GOT3 (cell line): Measurements from ENCODE around the gene TM4SF1.
A peak's percentile ranks its signal among the peaks of the same experiment; 100 is the strongest.
"Not testable (repeated sequence)": the region's sequence is repeated elsewhere in the genome, so short reads cannot be mapped to it uniquely, and the experiment has no call there.

ENCODE experiments used
- DNase-seq: peaks from one replicate; lab custom pipeline; 2025; ENCODE audit warnings: mixed read lengths; lab: John Stamatoyannopoulos, UW

The TM4SF1 gene

DNA sequence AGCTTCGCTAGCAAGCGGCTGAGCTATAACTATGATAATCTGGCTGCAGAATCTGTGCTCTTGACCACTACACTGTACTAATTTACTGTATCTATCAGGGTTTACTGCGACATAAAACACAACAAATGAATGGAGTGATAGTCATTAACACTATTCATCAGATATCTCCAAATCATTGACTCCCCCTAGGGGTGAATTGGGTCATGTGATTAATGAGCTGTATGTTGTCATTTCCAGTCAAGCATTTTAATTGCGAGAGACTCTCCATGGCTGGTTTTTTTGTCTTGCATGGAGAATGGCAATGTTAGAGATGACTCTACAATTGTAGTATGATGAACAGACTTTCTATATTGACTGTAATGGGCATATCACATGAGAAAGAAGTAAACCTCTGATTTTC, 33.5 kb downstream of the TM4SF1 start:
- no peak for DNase-seq

DNA sequence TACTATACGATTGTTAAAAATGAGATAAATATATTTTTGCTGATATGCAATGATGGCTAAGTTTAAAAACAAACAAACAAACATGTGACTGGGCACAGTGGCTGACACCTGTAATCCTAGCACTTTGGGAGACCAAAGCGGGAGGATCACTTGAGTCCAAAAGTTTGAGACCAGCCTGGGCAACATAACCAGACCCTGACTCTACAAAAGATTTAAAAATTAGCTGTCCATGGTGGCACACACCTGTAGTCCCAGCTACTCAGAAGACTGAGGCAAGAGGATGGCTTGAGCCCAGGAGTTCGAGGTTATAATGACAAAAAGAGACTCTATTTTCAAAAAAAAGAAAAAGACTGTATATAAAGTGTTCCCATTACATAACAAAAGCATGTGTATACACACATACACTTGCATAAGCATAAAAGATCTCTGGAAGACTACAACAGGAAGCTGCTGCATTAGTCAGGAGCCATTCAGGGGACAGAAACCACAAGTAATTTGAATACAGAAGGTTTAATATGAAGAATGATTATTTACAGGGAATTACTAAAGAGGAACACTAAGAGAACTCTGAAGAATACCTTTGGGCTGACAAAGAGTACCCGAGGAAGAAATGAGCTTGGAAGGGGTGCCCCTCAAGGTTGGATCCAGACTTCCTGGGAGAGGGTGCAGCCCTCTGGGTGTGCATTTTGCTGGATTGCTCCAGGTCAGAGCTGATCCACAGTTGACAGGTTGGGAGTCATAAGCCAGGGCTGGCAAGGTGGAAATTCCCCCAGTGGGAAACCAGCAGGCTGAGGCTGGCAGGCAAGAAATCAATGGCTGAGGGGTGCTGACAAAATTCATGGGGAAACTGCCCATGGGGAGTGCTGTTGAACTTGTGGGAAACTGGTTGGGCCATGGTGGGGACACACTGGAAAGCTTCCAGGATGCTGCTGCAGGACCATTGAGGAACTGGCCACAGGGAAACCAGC, 34.8 kb downstream of the TM4SF1 start:
- DNase-seq, result no peak

DNA sequence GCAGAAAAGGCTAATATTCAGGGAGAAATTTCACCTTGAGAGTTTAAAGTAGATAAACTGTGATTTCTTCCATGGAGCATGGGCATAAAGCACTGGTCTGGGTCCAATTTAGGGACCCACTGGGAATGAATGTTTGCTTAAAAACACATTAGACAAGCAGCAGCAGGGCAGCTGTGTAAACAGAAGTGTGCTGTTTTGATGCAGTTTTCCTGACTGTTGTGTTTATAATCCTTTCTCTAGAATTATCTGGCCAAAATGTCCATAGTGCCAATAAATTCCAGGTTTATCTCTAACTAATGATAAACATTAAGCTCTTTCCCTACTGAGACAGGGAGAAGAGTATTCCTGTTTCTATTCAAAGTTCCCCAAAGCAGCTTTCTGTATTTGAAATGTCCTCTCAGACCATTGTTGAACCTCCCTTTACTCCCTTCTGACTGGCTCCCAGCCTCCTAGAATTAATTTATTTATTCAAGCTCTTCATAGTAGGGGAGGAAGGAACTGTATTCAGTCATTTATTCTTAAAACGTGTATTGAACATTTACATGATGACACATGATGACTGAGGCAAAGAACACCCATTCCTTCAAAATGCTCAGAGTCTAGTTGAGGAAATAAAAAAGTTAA, 37.0 kb downstream of the TM4SF1 start:
- DNase-seq, result no peak

DNA sequence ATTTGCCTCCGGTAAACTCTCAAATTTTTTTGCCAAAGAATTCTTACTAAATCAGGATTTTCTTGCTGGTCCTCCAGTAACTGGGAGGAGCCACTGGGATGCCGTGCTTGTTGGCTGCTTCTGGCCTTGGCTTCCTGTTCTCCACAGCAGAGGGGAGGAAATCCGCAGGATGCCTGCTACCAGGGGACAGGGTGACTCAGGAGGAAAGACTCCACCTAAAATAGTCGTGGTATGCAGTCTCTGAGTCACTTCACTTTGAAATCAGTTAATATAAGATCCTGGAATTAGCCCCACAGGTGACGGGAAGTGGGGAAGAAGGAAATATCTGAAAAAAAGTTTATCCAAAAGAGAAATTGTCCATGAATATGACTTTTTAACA, 37.5 kb downstream of the TM4SF1 start:
- DNase-seq, result peak; percentile 30

DNA sequence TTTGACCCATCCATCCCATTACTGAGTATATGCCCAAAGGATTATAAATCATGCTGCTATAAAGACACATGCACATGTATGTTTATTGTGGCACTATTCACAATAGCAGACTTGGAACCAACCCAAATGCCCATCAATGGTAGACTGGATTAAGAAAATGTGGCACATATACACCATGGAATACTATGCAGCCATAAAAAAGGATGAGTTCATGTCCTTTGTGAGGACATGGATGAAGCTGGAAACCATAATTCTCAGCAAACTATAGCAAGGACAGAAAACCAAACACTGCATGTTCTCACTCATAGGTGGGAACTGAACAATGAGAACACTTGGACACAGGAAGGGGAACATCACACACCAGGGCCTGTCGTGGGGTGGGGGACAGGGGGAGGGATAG, 40.0 kb downstream of the TM4SF1 start:
- DNase-seq, result not testable (repeated sequence)

DNA sequence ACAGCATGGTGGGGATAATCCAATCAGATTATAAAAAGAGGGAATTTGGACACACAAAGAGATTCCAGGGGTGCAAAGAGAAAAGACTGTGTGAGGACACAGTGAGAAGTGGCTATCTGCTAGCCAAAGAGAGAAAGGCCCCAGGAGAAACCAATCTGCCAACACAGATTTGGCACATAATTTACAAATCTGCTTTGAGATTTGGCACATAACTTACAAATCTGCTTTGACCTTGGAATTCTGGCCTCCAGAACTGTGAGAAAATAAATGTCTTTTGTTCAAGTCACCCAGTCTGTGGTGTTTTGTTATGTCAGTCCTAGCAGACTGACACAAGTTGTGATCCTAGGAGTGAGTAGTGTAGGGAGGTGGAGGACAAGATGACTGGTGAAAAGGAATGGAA, 40.5 kb downstream of the TM4SF1 start:
- no peak for DNase-seq

DNA sequence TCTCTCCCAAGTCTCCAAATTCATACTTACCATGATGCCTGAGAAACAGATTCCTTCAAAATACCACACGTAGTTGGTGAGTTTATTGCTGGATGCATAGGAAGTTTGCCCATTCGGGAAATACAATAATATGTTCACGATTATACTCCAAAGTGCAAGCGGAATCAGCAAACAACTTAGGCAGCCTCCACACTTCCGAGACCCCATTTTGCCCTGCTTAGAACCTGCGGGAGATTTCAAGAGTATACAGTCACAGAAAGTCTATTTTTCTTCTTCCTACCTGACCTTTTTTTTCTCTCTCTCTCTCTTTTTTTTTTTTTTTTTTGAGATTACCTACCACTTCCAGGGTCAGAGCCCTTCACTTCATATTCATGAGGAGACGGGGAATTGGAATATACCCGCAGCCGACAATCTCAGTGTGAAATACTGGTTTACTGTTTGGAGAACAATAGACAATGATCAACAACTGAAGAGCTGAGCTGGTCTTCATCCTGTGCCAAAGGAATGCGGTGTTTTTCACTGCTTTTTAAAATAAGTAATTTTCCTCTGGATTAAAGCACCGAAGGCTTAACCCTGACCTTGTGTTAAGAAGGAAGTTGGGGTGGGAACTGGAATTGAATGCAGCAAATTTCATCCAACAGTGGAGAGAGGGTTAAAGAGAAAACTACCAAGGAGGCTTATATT, 44.1 kb downstream of the TM4SF1 start, which contains the start of gene TM4SF18:
Gene TM4SF18, minus strand, starts transcription at position 461 of the 684 bp plus-strand sequence. Its CDS starts 254 bp downstream, at position 207.
- DNase-seq, result no peak

DNA sequence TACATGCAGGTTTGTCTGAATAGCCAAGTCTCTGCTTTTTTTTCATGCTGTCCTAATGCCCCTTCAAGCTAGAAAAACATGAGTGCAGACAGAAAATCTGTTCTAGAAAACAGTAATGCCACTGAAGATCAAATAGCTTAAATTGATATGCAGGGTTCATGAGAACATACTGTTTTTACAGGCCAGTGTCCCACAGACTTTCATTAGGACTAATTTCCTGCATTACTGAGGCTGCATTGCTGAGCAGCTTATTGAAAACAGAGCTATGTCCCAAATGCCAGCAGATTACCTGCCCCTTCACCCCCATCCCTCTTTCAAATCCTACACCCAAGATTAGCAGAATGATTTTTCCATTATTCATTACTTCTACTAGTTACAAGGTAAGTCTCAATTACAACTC, 44.7 kb downstream of the TM4SF1 start:
- DNase-seq, result no peak

DNA sequence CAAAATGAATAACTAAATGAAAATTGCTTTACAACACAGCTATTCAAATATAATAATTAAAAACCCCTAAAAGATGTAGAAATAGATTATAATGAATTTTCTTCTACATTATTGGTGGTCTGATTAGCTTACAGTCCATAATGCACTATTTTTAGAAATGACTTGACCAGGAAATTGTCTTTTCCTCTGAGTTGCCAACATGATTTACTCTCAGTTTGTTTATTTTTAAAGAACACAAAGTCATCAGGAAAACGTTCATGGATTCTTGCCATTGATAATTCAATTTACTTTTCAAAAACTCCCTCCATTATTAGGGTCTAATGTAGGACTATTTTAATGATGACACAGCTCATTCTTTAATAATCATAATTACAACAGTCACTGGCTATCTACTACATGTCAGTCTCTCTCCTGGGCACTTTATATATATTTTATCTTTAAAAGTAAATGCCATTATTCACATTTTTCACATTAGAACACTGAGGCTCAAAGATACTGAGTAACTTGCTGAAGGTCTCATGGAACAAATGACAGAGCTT, 45.2 kb downstream of the TM4SF1 start:
- no peak for DNase-seq

DNA sequence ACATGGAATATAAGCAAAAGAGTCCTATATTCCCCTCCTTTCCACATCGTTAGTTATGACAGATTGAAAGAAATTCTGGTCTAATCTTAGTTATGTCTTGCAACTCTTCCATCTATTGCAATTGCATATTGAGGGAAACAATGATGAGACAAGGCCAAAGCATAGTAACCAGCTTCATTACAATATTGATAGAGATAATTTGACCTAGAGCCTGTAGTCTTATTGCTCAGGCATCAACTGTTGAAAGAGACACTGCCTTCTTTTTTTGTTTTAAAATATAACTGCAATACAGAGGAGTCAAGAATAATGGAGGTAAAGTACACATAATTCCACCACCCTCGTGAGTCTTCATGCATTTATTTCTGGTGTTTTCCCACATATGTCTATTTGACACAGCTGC, 46.1 kb downstream of the TM4SF1 start:
- DNase-seq, result no peak

DNA sequence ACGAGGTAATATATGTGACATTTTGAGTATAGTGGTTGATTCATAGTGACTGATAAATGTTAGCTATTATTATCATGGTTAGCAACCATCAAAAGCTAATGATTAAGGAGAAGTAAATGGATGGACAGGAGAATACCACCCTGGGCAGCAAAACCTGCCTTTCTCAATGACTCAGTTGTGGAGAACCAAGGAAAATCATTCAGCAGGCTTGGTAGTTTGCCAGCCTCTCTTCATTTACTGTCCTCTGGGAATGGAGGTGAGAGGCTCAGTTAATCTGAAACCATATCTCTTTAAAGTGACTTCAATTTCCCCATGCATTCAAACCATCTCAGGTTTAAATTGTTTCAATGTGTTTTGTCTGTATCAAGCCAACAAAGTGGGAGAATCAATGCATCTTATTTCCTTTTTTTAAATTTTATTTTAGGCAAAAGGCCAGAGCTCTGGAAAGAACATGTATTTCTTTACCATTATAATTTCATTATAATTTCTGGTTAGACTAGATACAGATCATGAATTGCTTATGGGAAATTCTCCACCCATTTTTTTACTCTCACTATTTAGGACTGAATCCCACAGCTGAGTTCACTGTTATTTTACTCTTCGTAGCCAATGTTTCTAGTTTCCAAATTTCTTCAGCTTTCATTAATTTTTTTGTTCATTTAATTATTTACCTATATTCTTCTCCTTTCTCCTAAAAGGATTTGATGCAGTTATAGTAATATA, 46.7 kb downstream of the TM4SF1 start:
- DNase-seq, result no peak

DNA sequence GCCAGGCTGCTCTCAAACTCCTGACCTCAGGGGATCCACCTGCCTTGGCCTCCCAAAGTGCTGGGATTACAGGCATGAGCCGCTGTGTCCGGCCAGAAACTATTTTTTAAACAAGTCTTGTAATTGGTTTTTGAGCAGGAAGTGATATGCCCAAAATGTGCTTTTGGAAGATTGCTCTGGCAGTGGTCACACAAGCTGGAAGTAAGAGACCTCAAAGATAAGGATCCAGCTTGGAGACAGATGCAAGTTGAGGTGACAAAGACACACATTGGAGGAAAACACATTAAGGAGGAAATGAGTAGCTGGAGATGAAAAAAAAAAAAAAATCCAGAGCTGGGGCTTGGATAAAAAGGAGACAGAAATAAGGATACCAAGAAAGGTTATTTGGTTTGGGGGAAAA, 50.3 kb downstream of the TM4SF1 start:
- no peak for DNase-seq

DNA sequence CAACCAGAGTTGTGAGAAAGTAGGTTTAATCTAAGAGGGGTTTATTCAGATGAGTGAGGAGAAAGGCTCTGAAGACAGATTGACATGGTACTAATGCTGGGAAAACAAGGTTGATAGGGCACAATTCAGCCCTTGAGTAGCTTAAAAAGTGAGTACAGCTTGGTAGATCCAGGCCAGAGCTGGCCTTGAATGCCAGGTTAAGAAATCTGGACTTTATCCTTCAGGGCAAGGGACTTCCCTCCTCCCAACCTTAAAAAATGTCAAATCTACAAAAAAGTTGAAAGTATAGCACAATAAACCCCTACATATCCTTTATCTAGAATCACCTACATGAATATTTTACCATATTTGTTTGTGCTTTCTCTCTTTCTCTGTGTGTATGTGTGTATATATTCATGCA, 51.9 kb downstream of the TM4SF1 start:
- no peak for DNase-seq

DNA sequence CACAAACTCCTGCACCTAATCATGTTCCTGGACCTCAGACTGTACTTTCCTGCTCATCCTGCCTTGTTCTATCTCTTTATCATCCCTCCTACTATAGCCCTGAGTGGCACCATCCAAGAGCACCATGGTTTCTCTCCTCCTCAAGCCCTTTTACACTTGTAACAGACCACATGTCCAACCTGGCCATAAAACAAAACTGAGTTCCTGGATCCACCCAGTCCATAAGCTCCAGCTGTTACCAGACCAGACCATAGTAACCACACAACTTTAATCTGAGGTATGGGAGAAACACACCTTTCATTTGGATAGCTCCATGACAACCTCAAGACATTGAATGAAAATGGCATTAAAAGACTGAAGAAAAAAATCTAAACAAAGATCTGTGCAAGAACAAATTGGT, 53.1 kb downstream of the TM4SF1 start:
- no peak for DNase-seq

DNA sequence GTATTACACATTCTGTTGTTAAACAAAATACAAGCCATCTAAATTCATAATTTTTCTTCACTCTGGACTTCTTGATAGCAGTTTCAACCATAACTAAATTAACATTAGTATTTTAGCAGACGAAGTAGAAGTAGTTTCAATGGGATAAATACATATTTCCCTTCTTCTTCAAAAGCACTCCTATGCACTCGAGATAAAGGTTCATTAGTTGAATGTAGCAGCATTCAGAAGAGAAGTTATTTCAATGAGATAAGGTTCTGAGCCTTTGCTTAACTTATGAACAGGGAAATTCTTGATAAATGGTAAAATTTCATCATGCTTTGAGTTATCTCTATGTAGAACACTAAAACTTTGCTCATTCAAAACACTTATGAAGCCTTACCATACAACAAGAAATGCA, 55.8 kb downstream of the TM4SF1 start:
- no peak for DNase-seq

DNA sequence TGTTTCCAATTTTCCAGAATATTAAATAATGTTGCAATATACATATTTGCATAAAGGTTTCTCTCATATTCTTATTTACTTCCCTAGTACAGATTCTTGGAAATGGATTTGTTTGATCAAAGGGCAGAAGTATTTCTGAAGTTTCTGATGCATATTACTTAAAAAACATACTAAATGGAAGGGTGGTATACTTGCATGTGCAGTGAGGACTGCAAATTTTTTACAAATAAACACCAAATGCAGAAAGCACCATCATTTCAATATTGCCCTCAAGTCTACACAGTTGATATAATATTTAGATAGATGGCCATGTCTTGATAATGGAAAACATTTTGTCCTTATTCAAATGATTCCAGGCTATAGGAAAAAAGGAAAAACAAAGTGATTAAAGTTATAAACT, 56.3 kb downstream of the TM4SF1 start:
- no peak for DNase-seq

DNA sequence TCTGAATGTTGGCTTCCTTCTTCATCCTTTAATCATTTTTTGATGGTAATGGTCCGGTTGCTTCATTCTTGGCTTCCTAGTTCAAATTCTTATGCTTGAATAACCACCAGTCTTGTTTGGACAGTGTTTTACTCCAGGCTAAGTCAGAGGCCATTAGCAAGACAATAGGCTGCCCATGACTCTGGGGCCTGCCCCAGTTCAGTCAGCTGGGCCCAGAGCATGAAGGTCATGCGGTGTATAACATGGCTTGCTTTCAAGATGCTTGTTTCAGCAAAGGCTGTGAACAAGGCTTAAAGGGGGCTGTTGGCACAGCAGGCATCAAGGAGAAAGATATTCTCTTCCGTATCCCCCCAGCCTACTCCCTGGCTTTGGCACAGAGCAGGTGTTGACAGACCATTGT, 57.7 kb downstream of the TM4SF1 start:
- DNase-seq, result no peak
